K562 (cell line): Measurements from ENCODE around the gene MYCN.

Experiments used
- CHD2 ChIP-seq: IDR thresholded peaks from 2 replicates; pipeline ENCODE4 v1.6.1; 2011; ENCODE audit warnings: low read depth, low read length
- EP300 ChIP-seq: IDR thresholded peaks from 2 replicates; pipeline ENCODE4 v1.6.1; 2012; ENCODE audit warnings: low read length, improper control_type of control experiment
- KAT2B ChIP-seq: IDR thresholded peaks from one replicate; pipeline ENCODE4 v1.6.1; 2012; ENCODE audit warnings: low read depth, mild to moderate bottlenecking, control low read depth, inconsistent platforms, low read length, moderate library complexity
- PTBP1 ChIP-seq: fragments of 200-400 bp; formaldehyde crosslinking; IDR thresholded peaks from 2 replicates; pipeline ENCODE4 v1.6.1; 2017; ENCODE audit warnings: low read depth, low read length
- SP1 ChIP-seq: sonication (generic); formaldehyde crosslinking; IDR thresholded peaks from 2 replicates; pipeline ENCODE4 v1.8.1; 2022; ENCODE audit warnings: mild to moderate bottlenecking, missing genetic modification reagents
- TEAD4 ChIP-seq, 2 experiments: sonication (generic) in 1 of 2; formaldehyde crosslinking in 1 of 2; IDR thresholded peaks; 2 replicates each; pipeline versions ENCODE4 v1.6.1 to v1.8.0; 2012 to 2022; ENCODE audit warnings: borderline replicate concordance in 1 of 2, inconsistent platforms in 1 of 2, low read length in 1 of 2, mild to moderate bottlenecking in 1 of 2, missing genetic modification reagents in 1 of 2
- ZFX ChIP-seq: sonication (generic); formaldehyde crosslinking; IDR thresholded peaks from 2 replicates; pipeline ENCODE4 v1.8.0; 2022; ENCODE audit warnings: mild to moderate bottlenecking, missing genetic modification reagents, moderate library complexity
- ZNF121 ChIP-seq: sonication (generic); formaldehyde crosslinking; conservative IDR thresholded peaks from 2 replicates; pipeline ENCODE4 v1.8.0; 2022; ENCODE audit warnings: missing genetic modification reagents
- ZNF24 ChIP-seq: fragments of 450-650 bp; IDR thresholded peaks from 2 replicates; pipeline ENCODE4 v1.6.1; 2016
- ZNF766 ChIP-seq: fragments of 200-800 bp; sonication (Bioruptor generic); conservative IDR thresholded peaks from 2 replicates; pipeline ENCODE4 v1.6.1; 2016; ENCODE audit warnings: missing genetic modification characterization, missing compliant biosample characterization
- ZNF778 ChIP-seq: fragments of 450-650 bp; formaldehyde crosslinking; IDR thresholded peaks from 2 replicates; pipeline ENCODE4 v1.4.0; 2020; ENCODE audit warnings: mild to moderate bottlenecking, moderate library complexity
- TF ChIP-seq, protein P1 (sequence below), 3 experiments: IDR thresholded peaks in 2 of 3; conservative IDR thresholded peaks in 1 of 3; 2 replicates each; pipeline ENCODE4 v1.5.1; 2011 to 2012; ENCODE audit warnings: low read length in 3 of 3, mild to moderate bottlenecking in 3 of 3, control low read depth in 2 of 3, improper control_type of control experiment in 1 of 3, inconsistent platforms in 1 of 3, low read depth in 1 of 3, mixed read lengths in 1 of 3, moderate library complexity in 1 of 3; ENCODE audit not compliant: insufficient read depth in 2 of 3
- TF ChIP-seq, protein P2 (sequence below): fragments of 250-450 bp; sonication (Bioruptor Pico); IDR thresholded peaks from 2 replicates; pipeline ENCODE4 v1.4.0; 2020; ENCODE audit warnings: borderline replicate concordance
- TF ChIP-seq, protein P3 (sequence below): sonication (generic); formaldehyde crosslinking; IDR thresholded peaks from 2 replicates; pipeline ENCODE4 v1.8.1; 2022; ENCODE audit warnings: missing genetic modification reagents

DNA sequence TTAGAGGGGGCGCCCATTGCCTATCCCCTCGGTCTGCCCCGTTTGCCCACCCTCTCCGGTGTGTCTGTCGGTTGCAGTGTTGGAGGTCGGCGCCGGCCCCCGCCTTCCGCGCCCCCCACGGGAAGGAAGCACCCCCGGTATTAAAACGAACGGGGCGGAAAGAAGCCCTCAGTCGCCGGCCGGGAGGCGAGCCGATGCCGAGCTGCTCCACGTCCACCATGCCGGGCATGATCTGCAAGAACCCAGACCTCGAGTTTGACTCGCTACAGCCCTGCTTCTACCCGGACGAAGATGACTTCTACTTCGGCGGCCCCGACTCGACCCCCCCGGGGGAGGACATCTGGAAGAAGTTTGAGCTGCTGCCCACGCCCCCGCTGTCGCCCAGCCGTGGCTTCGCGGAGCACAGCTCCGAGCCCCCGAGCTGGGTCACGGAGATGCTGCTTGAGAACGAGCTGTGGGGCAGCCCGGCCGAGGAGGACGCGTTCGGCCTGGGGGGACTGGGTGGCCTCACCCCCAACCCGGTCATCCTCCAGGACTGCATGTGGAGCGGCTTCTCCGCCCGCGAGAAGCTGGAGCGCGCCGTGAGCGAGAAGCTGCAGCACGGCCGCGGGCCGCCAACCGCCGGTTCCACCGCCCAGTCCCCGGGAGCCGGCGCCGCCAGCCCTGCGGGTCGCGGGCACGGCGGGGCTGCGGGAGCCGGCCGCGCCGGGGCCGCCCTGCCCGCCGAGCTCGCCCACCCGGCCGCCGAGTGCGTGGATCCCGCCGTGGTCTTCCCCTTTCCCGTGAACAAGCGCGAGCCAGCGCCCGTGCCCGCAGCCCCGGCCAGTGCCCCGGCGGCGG lies 1.7 kb downstream of the MYCN start:
- TF ChIP-seq ZNF778 (no peak), TEAD4 (IDR thresholded peaks at IDR 0.05; ENCODE audit: low read length) (no peak), TEAD4 (CRISPR knock-in tag; IDR thresholded peaks at IDR 0.05; ENCODE audit: borderline replicate concordance) (no peak), ZNF24 (no peak), ZFX (CRISPR knock-in tag) (no peak), ZNF766 (no peak), EP300 (no peak), CHD2 (no peak), SP1 (no peak), ZNF121 (no peak), KAT2B (no peak), PTBP1 (no peak)
- TF ChIP-seq, protein P1, sequence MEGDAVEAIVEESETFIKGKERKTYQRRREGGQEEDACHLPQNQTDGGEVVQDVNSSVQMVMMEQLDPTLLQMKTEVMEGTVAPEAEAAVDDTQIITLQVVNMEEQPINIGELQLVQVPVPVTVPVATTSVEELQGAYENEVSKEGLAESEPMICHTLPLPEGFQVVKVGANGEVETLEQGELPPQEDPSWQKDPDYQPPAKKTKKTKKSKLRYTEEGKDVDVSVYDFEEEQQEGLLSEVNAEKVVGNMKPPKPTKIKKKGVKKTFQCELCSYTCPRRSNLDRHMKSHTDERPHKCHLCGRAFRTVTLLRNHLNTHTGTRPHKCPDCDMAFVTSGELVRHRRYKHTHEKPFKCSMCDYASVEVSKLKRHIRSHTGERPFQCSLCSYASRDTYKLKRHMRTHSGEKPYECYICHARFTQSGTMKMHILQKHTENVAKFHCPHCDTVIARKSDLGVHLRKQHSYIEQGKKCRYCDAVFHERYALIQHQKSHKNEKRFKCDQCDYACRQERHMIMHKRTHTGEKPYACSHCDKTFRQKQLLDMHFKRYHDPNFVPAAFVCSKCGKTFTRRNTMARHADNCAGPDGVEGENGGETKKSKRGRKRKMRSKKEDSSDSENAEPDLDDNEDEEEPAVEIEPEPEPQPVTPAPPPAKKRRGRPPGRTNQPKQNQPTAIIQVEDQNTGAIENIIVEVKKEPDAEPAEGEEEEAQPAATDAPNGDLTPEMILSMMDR (IDR thresholded peaks at IDR 0.05 in 2 of 3, conservative IDR thresholded peaks at IDR 0.05 in 1 of 3; ENCODE audit: insufficient read depth in 2 of 3, low read depth in 1 of 3, low read length in 3 of 3): no peak
- TF ChIP-seq, protein P2, sequence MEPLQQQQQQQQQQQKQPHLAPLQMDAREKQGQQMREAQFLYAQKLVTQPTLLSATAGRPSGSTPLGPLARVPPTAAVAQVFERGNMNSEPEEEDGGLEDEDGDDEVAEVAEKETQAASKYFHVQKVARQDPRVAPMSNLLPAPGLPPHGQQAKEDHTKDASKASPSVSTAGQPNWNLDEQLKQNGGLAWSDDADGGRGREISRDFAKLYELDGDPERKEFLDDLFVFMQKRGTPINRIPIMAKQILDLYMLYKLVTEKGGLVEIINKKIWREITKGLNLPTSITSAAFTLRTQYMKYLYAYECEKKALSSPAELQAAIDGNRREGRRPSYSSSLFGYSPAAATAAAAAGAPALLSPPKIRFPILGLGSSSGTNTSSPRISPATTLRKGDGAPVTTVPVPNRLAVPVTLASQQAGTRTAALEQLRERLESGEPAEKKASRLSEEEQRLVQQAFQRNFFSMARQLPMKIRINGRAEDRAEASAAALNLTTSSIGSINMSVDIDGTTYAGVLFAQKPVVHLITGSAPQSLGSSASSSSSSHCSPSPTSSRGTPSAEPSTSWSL (CRISPR knock-in tag): no peak
- TF ChIP-seq, protein P3, sequence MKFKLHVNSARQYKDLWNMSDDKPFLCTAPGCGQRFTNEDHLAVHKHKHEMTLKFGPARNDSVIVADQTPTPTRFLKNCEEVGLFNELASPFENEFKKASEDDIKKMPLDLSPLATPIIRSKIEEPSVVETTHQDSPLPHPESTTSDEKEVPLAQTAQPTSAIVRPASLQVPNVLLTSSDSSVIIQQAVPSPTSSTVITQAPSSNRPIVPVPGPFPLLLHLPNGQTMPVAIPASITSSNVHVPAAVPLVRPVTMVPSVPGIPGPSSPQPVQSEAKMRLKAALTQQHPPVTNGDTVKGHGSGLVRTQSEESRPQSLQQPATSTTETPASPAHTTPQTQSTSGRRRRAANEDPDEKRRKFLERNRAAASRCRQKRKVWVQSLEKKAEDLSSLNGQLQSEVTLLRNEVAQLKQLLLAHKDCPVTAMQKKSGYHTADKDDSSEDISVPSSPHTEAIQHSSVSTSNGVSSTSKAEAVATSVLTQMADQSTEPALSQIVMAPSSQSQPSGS: no peak
